Astrocyte of the spinal cord (primary cell): ENCODE data around the gene BPGM.

Experiments
- DNase-seq: peaks from one replicate; pipeline ENCODE4 v3.0.0; 2011; ENCODE audit warnings: low read depth, low spot score
- H3K4me3 ChIP-seq: 2 replicates; pipeline ENCODE4 v1.5.1; 2011; ENCODE audit warnings: low read depth, mild to moderate bottlenecking, low read length, moderate library complexity
- CTCF ChIP-seq: IDR thresholded peaks from 2 replicates; pipeline ENCODE4 v1.5.1; 2012; ENCODE audit warnings: low read depth, mild to moderate bottlenecking, low read length, inconsistent platforms
- in situ Hi-C: cut with HindIII; loops from 2 replicates; pipeline ENCODE4 v1.10.0; 2017; ENCODE audit warnings: low sequenced_read_pairs

BPGM gene

GRCh38 chr7:134623193-134623592, 23.5 kb upstream of the BPGM start:
- in situ Hi-C loops, result no loop called here
- no peak for DNase-seq
- H3K4me3 ChIP-seq, result no peak overlapping the region
- TF ChIP-seq CTCF, result no peak

- peak; percentile 73 for DNase-seq
- in situ Hi-C loops, result no loop called here
- TF ChIP-seq CTCF, result no peak
- no peak overlapping the region for H3K4me3 ChIP-seq
These were observed 21.1 kb upstream of the BPGM start for GRCh38 chr7:134625550-134625949.

- DNase-seq, result no peak
- no peak overlapping the region for H3K4me3 ChIP-seq
- in situ Hi-C loops, result no loop called here
- no peak for TF ChIP-seq CTCF
These were observed 19.4 kb upstream of the BPGM start for GRCh38 chr7:134627109-134627774.

- no peak overlapping the region for H3K4me3 ChIP-seq
- TF ChIP-seq CTCF, result no peak
- no peak for DNase-seq
- in situ Hi-C loops, result no loop called here
These were observed 18.9 kb upstream of the BPGM start for GRCh38 chr7:134627775-134628153.

- no peak for DNase-seq
- TF ChIP-seq CTCF, result no peak
- H3K4me3 ChIP-seq, result no peak overlapping the region
- in situ Hi-C loops, result no loop called here
These were observed 17.2 kb upstream of the BPGM start for GRCh38 chr7:134629445-134629844.

GRCh38 chr7:134630237-134630636, 16.4 kb upstream of the BPGM start:
- in situ Hi-C loops, result no loop called here
- no peak for DNase-seq
- TF ChIP-seq CTCF, result no peak
- no peak overlapping the region for H3K4me3 ChIP-seq
